SK-N-SH (cell line): Measurements from ENCODE around the gene CAPS. TPM values are rescaled to one million over a fixed set of nuclear protein-coding genes. Genes with fewer than 3 reads are reported as not detected.
"Not testable (repeated sequence)": the region's sequence is repeated elsewhere in the genome, so short reads cannot be mapped to it uniquely, and the experiment has no call there.

Experiments used
- CTCF ChIA-PET: fragments of 300-600, 350-600 bp; formaldehyde crosslinking; extraction: SDS; loops from one replicate; lab custom pipeline; 2021; lab: Yijun Ruan, JAX
- POLR2A ChIA-PET: fragments of 350-600 bp; sonication (Branson Sonifier 250); formaldehyde crosslinking; extraction: SDS; loops from one replicate; lab custom pipeline; 2020; ENCODE audit warnings: antibody characterized with exemption, inconsistent platforms; lab: Yijun Ruan, JAX
- DNase-seq: peaks from one replicate; pipeline ENCODE4 v3.0.0; 2012
- H2AFZ ChIP-seq: fragments of 200-600 bp; sonication (generic); 2 replicates; pipeline ENCODE4 v1.8.1; 2016; ENCODE audit warnings: antibody characterized with exemption, mild to moderate bottlenecking, low read depth
- H3F3A ChIP-seq: fragments of 200-600 bp; sonication (generic); replicated peaks from 2 replicates; pipeline ENCODE3; 2016; ENCODE audit warnings: antibody characterized with exemption, mild to moderate bottlenecking; ENCODE audit not compliant: insufficient read depth
- H3K27ac ChIP-seq, 2 experiments: fragments of 200-500 bp in 1 of 2; fragments of 200-600 bp in 1 of 2; sonication (Bioruptor generic) in 1 of 2; sonication (generic), shearing (Covaris generic) in 1 of 2; 2 replicates each; pipeline versions ENCODE4 v1.5.1 to v1.6.1; 2014 to 2016; ENCODE audit warnings: low read depth in 2 of 2, inconsistent platforms in 1 of 2, low read length in 1 of 2, mild to moderate bottlenecking in 1 of 2, mixed read lengths in 1 of 2
- H3K27me3 ChIP-seq: fragments of 200-600 bp; sonication (generic), shearing (Covaris generic); 2 replicates; pipeline ENCODE4 v1.6.1; 2016; ENCODE audit warnings: mixed run types; ENCODE audit not compliant: insufficient read depth
- H3K36me3 ChIP-seq, 2 experiments: fragments of 200-500 bp in 1 of 2; fragments of 200-600 bp in 1 of 2; sonication (Bioruptor generic) in 1 of 2; sonication (generic) in 1 of 2; replicated peaks in 1 of 2; 2 replicates each; pipeline versions ENCODE3 to v1.5.1; 2014 to 2016; ENCODE audit warnings: low read length in 1 of 2, mild to moderate bottlenecking in 1 of 2; ENCODE audit not compliant: insufficient read depth in 2 of 2, control insufficient read depth in 1 of 2
- H3K4me1 ChIP-seq, 2 experiments: fragments of 200-500 bp in 1 of 2; fragments of 200-600 bp in 1 of 2; sonication (Bioruptor generic) in 1 of 2; sonication (generic), shearing (Covaris generic) in 1 of 2; 2 replicates each; pipeline versions ENCODE4 v1.5.1 to v1.6.1; 2014 to 2016; ENCODE audit warnings: low read depth in 1 of 2, low read length in 1 of 2, mixed run types in 1 of 2; ENCODE audit not compliant: insufficient read depth in 2 of 2, control insufficient read depth in 1 of 2
- H3K4me2 ChIP-seq: fragments of 200-600 bp; sonication (generic), shearing (Covaris generic); 2 replicates; pipeline ENCODE4 v1.6.1; 2017; ENCODE audit warnings: mixed run types
- H3K4me3 ChIP-seq, 2 experiments: fragments of 200-500 bp in 1 of 2; fragments of 200-600 bp in 1 of 2; sonication (Bioruptor generic) in 1 of 2; sonication (generic), shearing (Covaris generic) in 1 of 2; 2 replicates each; pipeline versions ENCODE4 v1.5.1 to v1.8.1; 2014 to 2016; ENCODE audit warnings: low read depth in 2 of 2, inconsistent platforms in 1 of 2, low read length in 1 of 2, mild to moderate bottlenecking in 1 of 2, mixed read lengths in 1 of 2, moderate library complexity in 1 of 2
- H3K79me2 ChIP-seq: fragments of 200-600 bp; sonication (generic); 2 replicates; pipeline ENCODE4 v1.8.1; 2017; ENCODE audit warnings: mild to moderate bottlenecking; ENCODE audit not compliant: insufficient read depth
- H3K9ac ChIP-seq: fragments of 200-600 bp; sonication (generic); 2 replicates; pipeline ENCODE4 v1.6.1; 2017; ENCODE audit warnings: mixed run types
- H3K9me2 ChIP-seq: fragments of 200-600 bp; sonication (generic); 2 replicates; pipeline ENCODE4 v1.6.1; 2017; ENCODE audit warnings: mixed run types
- H3K9me3 ChIP-seq: fragments of 200-600 bp; sonication (generic); 2 replicates; pipeline ENCODE4 v1.6.1; 2017; ENCODE audit warnings: mixed run types, mild to moderate bottlenecking, moderate library complexity
- H4K20me1 ChIP-seq: fragments of 200-600 bp; sonication (generic); 2 replicates; pipeline ENCODE4 v1.6.1; 2017; ENCODE audit warnings: mild to moderate bottlenecking, mixed run types; ENCODE audit not compliant: insufficient read depth
- CHD2 ChIP-seq: fragments of 150-350 bp; IDR thresholded peaks from 2 replicates; pipeline ENCODE4 v1.6.1; 2018; ENCODE audit warnings: low read length; ENCODE audit not compliant: partially characterized antibody
- ELF1 ChIP-seq: IDR thresholded peaks from 2 replicates; pipeline ENCODE4 v1.4.0; 2012
- FOSL2 ChIP-seq: IDR thresholded peaks from 2 replicates; pipeline ENCODE4 v1.4.0; 2012; ENCODE audit warnings: low read depth, mild to moderate bottlenecking, moderate library complexity, borderline replicate concordance
- FOXM1 ChIP-seq: IDR thresholded peaks from 2 replicates; pipeline ENCODE4 v1.4.0; 2012; ENCODE audit warnings: low read depth, mild to moderate bottlenecking
- JUND ChIP-seq: IDR thresholded peaks from 2 replicates; pipeline ENCODE4 v1.4.0; 2012
- NFIC ChIP-seq: IDR thresholded peaks from 2 replicates; pipeline ENCODE4 v1.4.0; 2012; ENCODE audit warnings: borderline replicate concordance
- NRF1 ChIP-seq: IDR thresholded peaks from 2 replicates; pipeline ENCODE4 v1.6.1; 2012; ENCODE audit warnings: low read depth, mild to moderate bottlenecking, low read length
- RAD21 ChIP-seq: IDR thresholded peaks from 2 replicates; pipeline ENCODE4 v1.6.1; 2012; ENCODE audit warnings: mild to moderate bottlenecking, low read length
- RXRA ChIP-seq: IDR thresholded peaks from 2 replicates; pipeline ENCODE4 v1.4.0; 2012; ENCODE audit warnings: low read depth, mild to moderate bottlenecking, borderline replicate concordance
- SIN3A ChIP-seq: IDR thresholded peaks from 2 replicates; pipeline ENCODE4 v1.6.1; 2012; ENCODE audit warnings: low read depth, mild to moderate bottlenecking, low read length, moderate library complexity, borderline replicate concordance
- TEAD4 ChIP-seq: IDR thresholded peaks from 2 replicates; pipeline ENCODE4 v1.4.0; 2012; ENCODE audit warnings: mild to moderate bottlenecking, borderline replicate concordance; ENCODE audit not compliant: insufficient read depth
- YY1 ChIP-seq: IDR thresholded peaks from 2 replicates; pipeline ENCODE4 v1.4.0; 2012; ENCODE audit warnings: low read depth, mild to moderate bottlenecking
- WGBS: methylation state at CpG from one replicate; pipeline ENCODE4 v1.1.6; 2017; ENCODE audit warnings: low lambda C conversion rate; 5-methylcytosine and 5-hydroxymethylcytosine counted together
- polyA plus RNA-seq, 3 experiments: library from polyadenylated mRNA; depleted of rRNA; stranded (reverse); fragments of >200 nt; gene quantifications; 2 replicates each; pipeline ENCODE4 v1.2.3, GENCODE V29; 2012
- TF ChIP-seq, protein P1 (sequence below): fragments of 150-350 bp; IDR thresholded peaks from 2 replicates; pipeline ENCODE4 v1.6.1; 2016; ENCODE audit warnings: mild to moderate bottlenecking, low read depth, low read length
- TF ChIP-seq, protein P2 (sequence below): fragments of 150-350 bp; IDR thresholded peaks from 2 replicates; pipeline ENCODE4 v1.6.1; 2017; ENCODE audit warnings: antibody characterized with exemption, low read length, low read depth, borderline replicate concordance
- TF ChIP-seq, protein P3 (sequence below): IDR thresholded peaks from 2 replicates; pipeline ENCODE4 v1.6.1; 2012; ENCODE audit warnings: mild to moderate bottlenecking, low read depth, low read length, moderate library complexity
- TF ChIP-seq, protein P4 (sequence below): IDR thresholded peaks from 2 replicates; pipeline ENCODE4; 2012

Gene CAPS
- polyA plus RNA-seq, 1 of the 3 experiments (the other 2 are of a cell fraction) = 13.4 TPM

DNA sequence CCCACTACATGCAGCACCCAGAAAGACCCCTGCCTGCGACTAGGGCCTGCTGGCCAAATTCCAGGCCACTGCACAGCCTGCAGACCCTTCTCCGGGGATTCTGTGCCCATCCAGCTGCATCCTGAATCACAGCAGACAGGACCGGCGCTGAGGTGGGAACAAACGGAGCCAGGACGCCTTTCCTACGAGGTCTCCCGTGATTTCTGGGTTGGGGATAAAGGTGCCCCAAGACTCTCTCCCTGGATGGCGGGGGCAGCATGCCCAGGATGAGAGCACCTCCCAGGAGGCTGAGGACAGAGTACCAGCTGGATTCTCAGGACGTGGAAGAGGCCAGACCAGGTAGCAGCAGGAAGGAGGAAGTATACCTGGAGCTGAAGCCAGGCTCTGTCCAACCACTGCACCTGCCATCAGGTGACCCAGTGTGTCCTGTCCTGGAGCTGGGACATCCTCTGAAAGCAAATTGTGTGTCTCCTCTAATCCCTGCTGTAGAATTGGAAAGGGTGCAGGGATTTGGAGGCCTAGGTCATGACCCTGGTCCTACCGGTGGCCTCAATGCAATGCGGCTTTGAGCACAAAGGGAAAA is 40.3 kb upstream of the CAPS start:
- no peaks in the 10 kb centered on the region for H3K36me3 ChIP-seq
- H3F3A ChIP-seq = no peaks in the 10 kb centered on the region
- POLR2A ChIA-PET = no interaction called here
- H3K79me2 ChIP-seq = no peaks in the 10 kb centered on the region
- H2AFZ ChIP-seq = no peak overlapping the region
- H3K27ac ChIP-seq = no peak overlapping the region
- no peak overlapping the region for H3K4me3 ChIP-seq
- no peaks in the 10 kb centered on the region; the same call in 1 of the 2 replicates for H3K27me3 ChIP-seq
- H3K9me3 ChIP-seq = no peaks in the 10 kb centered on the region
- H3K9ac ChIP-seq = no peak overlapping the region
- 88% methylated on average over 7 of the region's 12 CpGs for WGBS
- CTCF ChIA-PET = no interaction called here
- no peak overlapping the region for H3K4me2 ChIP-seq
- TF ChIP-seq NRF1 (no peak), YY1 (no peak), ELF1 (no peak), JUND (no peak), SIN3A (no peak)
- TF ChIP-seq, all 33 proteins: peak for 0
- Histone ChIP-seq H3K4me1 (peaks cover 0 to 6% of the 10 kb centered on the region in 2 experiments; a peak in 1 of 4 replicates), H4K20me1 (no peaks in the 10 kb centered on the region), H3K9me2 (no peaks in the 10 kb centered on the region)
- peak; percentile 10 for DNase-seq

DNA sequence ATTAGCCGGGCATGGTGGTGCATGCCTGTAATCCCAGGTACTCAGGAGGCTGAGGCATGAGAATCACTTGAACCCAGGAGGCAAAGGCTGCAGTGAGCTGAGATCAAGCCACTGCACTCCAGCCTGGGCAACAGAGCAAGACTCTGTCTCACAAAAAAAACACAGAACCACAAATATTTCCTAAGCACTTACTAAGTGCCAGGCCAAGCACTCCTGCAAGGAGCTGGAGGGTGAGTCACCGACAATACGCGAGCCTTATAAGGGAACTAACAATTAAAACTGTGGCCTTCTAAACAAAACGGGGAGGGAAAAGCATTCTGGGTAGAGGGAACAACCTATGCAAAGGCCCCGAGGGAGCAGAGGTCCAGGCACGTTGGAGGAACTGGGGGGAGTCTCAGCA is 39.6 kb upstream of the CAPS start:
- H3F3A ChIP-seq, H3K27me3 ChIP-seq, H3K79me2 ChIP-seq, CTCF ChIA-PET, DNase-seq, H3K27ac ChIP-seq, H2AFZ ChIP-seq, H3K9me3 ChIP-seq, POLR2A ChIA-PET, H3K4me1 ChIP-seq, H3K9me2 ChIP-seq, H3K4me2 ChIP-seq, H3K36me3 ChIP-seq, H3K4me3 ChIP-seq, H3K9ac ChIP-seq, H4K20me1 ChIP-seq: not testable (repeated sequence)
- 66% methylated on average over 7 of the region's 7 CpGs for WGBS

DNA sequence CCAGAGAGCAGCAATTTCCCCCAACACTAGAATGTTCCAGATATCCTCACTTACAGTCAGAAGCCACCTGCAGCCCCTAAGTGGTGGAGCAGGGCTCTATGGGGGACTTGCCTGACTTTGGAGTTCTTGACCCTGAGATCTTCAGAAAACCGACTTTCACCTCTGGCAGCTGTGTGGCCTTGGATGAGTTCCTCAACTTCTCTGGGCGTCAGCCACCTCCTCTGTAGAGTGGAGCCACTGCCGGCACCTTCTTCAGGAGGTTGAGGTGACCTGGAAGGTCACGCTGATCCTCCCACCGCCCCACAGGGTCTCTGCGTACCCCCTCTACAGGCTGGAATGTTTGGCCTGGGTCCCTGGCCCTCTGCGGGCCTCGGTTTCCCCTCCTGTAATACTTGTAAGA is 36.6 kb upstream of the CAPS start:
- Histone ChIP-seq H3K4me2 (no peak overlapping the region), H3K4me1 (peaks cover 0 to 6% of the 10 kb centered on the region in 2 experiments; a peak in 1 of 4 replicates), H4K20me1 (no peaks in the 10 kb centered on the region), H3K79me2 (no peaks in the 10 kb centered on the region), H3F3A (no peaks in the 10 kb centered on the region), H3K9me3 (no peaks in the 10 kb centered on the region), H3K4me3 (no peak overlapping the region), H3K27me3 (no peaks in the 10 kb centered on the region; the same call in 1 of the 2 replicates), H2AFZ (no peak overlapping the region), H3K27ac (no peak overlapping the region), H3K9ac (no peak overlapping the region), H3K36me3 (no peaks in the 10 kb centered on the region), H3K9me2 (no peaks in the 10 kb centered on the region)
- DNase-seq = no peak
- TF ChIP-seq RXRA (no peak), CHD2 (no peak), RAD21 (no peak), JUND (no peak), FOXM1 (no peak), FOSL2 (no peak), ELF1 (no peak), TEAD4 (no peak), NFIC (no peak)
- TF ChIP-seq, protein P1, sequence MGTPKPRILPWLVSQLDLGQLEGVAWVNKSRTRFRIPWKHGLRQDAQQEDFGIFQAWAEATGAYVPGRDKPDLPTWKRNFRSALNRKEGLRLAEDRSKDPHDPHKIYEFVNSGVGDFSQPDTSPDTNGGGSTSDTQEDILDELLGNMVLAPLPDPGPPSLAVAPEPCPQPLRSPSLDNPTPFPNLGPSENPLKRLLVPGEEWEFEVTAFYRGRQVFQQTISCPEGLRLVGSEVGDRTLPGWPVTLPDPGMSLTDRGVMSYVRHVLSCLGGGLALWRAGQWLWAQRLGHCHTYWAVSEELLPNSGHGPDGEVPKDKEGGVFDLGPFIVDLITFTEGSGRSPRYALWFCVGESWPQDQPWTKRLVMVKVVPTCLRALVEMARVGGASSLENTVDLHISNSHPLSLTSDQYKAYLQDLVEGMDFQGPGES = no peak
- TF ChIP-seq, protein P2, sequence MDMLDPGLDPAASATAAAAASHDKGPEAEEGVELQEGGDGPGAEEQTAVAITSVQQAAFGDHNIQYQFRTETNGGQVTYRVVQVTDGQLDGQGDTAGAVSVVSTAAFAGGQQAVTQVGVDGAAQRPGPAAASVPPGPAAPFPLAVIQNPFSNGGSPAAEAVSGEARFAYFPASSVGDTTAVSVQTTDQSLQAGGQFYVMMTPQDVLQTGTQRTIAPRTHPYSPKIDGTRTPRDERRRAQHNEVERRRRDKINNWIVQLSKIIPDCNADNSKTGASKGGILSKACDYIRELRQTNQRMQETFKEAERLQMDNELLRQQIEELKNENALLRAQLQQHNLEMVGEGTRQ = no peak
- TF ChIP-seq, protein P3, sequence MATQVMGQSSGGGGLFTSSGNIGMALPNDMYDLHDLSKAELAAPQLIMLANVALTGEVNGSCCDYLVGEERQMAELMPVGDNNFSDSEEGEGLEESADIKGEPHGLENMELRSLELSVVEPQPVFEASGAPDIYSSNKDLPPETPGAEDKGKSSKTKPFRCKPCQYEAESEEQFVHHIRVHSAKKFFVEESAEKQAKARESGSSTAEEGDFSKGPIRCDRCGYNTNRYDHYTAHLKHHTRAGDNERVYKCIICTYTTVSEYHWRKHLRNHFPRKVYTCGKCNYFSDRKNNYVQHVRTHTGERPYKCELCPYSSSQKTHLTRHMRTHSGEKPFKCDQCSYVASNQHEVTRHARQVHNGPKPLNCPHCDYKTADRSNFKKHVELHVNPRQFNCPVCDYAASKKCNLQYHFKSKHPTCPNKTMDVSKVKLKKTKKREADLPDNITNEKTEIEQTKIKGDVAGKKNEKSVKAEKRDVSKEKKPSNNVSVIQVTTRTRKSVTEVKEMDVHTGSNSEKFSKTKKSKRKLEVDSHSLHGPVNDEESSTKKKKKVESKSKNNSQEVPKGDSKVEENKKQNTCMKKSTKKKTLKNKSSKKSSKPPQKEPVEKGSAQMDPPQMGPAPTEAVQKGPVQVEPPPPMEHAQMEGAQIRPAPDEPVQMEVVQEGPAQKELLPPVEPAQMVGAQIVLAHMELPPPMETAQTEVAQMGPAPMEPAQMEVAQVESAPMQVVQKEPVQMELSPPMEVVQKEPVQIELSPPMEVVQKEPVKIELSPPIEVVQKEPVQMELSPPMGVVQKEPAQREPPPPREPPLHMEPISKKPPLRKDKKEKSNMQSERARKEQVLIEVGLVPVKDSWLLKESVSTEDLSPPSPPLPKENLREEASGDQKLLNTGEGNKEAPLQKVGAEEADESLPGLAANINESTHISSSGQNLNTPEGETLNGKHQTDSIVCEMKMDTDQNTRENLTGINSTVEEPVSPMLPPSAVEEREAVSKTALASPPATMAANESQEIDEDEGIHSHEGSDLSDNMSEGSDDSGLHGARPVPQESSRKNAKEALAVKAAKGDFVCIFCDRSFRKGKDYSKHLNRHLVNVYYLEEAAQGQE = no peak
- TF ChIP-seq, protein P4, sequence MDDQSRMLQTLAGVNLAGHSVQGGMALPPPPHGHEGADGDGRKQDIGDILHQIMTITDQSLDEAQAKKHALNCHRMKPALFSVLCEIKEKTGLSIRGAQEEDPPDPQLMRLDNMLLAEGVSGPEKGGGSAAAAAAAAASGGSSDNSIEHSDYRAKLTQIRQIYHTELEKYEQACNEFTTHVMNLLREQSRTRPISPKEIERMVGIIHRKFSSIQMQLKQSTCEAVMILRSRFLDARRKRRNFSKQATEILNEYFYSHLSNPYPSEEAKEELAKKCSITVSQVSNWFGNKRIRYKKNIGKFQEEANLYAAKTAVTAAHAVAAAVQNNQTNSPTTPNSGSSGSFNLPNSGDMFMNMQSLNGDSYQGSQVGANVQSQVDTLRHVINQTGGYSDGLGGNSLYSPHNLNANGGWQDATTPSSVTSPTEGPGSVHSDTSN = no peak
- POLR2A ChIA-PET = no interaction called here
- CTCF ChIA-PET = no interaction called here
- WGBS = 87% methylated on average over 5 of the region's 8 CpGs
